Activated naive CD8-positive, alpha-beta T cell treated with anti-CD3 and anti-CD28 coated beads, Interleukin-2, amount 50 U/mL, for 24 hours (primary cell): ENCODE measurements around the gene ASF1B.
A peak's percentile ranks its signal among the peaks of the same experiment; 100 is the strongest.

ENCODE experiments used
- ATAC-seq: fragments of 150-1000 bp; cut with Tn5 transposase; one replicate; pipeline ENCODE4 v1.10.0; 2021
- DNase-seq: peaks from one replicate; pipeline ENCODE4 v3.0.0; 2021
- H3K27ac Mint-ChIP-seq: one replicate; pipeline ENCODE4 v1.8.0; 2021; ENCODE audit warnings: mild to moderate bottlenecking, mixed read lengths
- H3K27me3 Mint-ChIP-seq: one replicate; pipeline ENCODE4 v1.8.0; 2021; ENCODE audit warnings: mixed read lengths
- H3K36me3 Mint-ChIP-seq: one replicate; pipeline ENCODE4 v1.8.0; 2021; ENCODE audit warnings: low read depth, mixed read lengths
- H3K4me1 Mint-ChIP-seq: one replicate; pipeline ENCODE4 v1.8.0; 2021; ENCODE audit warnings: mixed read lengths
- H3K4me3 Mint-ChIP-seq: one replicate; pipeline ENCODE4 v1.8.0; 2021; ENCODE audit warnings: mild to moderate bottlenecking, moderate library complexity, mixed read lengths
- H3K9me3 Mint-ChIP-seq: one replicate; pipeline ENCODE4 v1.8.0; 2021; ENCODE audit warnings: mixed read lengths

The ASF1B gene

DNA sequence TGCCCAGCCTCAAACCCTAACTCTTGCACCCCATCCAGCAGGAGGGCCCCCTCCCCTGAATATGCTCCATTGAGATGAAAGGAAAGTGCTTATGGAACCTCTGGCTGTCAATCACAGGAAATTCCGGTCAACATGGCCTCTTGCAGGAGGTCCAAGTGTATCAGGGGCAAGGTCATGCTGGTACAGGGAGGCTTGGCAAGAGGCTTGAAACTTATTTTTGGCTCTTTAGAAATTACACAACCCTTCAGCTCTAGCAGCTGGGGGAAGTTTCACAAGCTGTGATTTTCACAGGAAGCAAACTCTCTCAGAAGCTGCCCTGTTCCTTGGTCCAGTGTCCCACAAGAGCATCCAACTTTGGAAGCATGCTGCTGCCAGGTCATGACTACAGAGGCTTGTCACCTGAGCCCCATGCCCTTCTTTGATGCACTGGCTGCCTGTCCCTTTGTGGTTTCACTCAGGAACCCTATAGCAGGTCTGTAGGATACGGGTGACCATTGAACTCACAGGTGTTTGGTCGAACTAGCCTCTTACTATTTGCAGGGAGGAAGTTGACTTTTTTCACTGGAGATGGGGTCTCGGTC, 8.4 kb downstream of the ASF1B start:
- no peak overlapping the region for H3K27ac Mint-ChIP-seq
- ATAC-seq (no peak), DNase-seq (no peak)
- no peaks in the 10 kb centered on the region for H3K4me1 Mint-ChIP-seq
- H3K36me3 Mint-ChIP-seq = peaks cover 35% of the 10 kb centered on the region
- H3K27me3 Mint-ChIP-seq = no peaks in the 10 kb centered on the region
- no peak overlapping the region for H3K4me3 Mint-ChIP-seq
- H3K9me3 Mint-ChIP-seq = no peaks in the 10 kb centered on the region

DNA sequence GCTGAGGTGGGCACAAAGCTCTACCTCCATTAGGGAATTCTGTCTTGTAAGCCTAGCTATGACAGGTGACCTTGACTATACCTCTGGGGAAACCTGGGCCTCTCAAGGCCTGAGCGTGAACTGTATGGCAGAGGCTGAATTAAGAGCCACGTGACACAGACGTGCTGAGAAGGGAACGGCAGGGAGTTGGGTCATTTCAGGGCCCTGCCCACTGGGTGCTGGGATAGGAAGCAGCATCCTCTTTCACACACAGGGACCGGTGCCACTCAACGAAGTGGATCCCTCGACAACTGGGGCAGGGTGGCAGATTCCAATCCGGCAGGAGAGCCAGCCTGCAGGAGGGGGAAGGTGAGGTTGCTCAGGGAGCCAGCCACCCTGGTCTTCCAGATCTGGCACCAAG, 9.2 kb downstream of the ASF1B start:
- DNase-seq = no peak
- Mint-ChIP-seq H3K36me3 (peaks cover 37% of the 10 kb centered on the region), H3K4me3 (no peak overlapping the region), H3K4me1 (no peaks in the 10 kb centered on the region), H3K27ac (no peak overlapping the region), H3K27me3 (no peaks in the 10 kb centered on the region), H3K9me3 (no peaks in the 10 kb centered on the region)
- no peak for ATAC-seq

DNA sequence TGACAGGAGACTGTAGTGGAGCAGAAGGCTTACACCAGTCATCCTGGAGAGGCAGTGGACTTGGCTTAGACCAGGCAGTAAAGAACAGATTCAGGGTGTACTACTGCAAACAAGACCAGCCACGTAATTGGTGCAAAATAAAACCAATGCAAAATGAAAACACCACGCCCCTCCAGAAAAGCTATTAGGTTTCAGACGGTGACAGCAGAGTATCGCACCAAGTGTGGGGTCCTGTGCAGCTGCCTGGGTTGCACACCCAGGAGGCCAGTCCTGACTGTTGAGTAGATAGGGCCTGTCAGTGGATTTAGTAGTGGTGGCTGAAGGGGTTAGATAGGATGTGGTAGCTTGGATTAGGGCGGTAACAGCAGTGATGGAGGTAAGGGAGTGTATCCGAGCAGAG, 13.5 kb downstream of the ASF1B start:
- no peak for ATAC-seq
- no peak for DNase-seq
- H3K9me3 Mint-ChIP-seq = no peaks in the 10 kb centered on the region
- H3K4me3 Mint-ChIP-seq = no peak overlapping the region
- no peaks in the 10 kb centered on the region for H3K27me3 Mint-ChIP-seq
- no peak overlapping the region for H3K27ac Mint-ChIP-seq
- peaks cover 27% of the 10 kb centered on the region for H3K36me3 Mint-ChIP-seq
- H3K4me1 Mint-ChIP-seq = peaks cover 10% of the 10 kb centered on the region

DNA sequence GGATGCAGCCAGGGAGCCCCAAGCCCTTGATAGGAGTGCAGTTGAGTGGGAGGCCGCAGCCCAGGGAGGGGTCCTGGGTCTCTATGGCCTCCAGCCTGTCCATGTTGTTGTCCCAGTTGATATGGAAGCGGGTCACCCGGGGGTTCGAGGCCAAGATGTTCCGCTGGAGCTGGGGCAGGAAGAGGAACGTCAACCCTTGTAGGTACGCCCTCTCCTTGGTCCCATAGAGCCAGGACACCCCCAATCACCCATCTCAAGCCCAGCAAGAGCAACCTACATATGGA, 15.9 kb downstream of the ASF1B start:
- H3K27me3 Mint-ChIP-seq = no peaks in the 10 kb centered on the region
- no peak overlapping the region for H3K27ac Mint-ChIP-seq
- H3K36me3 Mint-ChIP-seq = peaks cover 21% of the 10 kb centered on the region
- DNase-seq (no peak), ATAC-seq (no peak)
- no peak overlapping the region for H3K4me3 Mint-ChIP-seq
- peaks cover 24% of the 10 kb centered on the region for H3K4me1 Mint-ChIP-seq
- no peaks in the 10 kb centered on the region for H3K9me3 Mint-ChIP-seq

DNA sequence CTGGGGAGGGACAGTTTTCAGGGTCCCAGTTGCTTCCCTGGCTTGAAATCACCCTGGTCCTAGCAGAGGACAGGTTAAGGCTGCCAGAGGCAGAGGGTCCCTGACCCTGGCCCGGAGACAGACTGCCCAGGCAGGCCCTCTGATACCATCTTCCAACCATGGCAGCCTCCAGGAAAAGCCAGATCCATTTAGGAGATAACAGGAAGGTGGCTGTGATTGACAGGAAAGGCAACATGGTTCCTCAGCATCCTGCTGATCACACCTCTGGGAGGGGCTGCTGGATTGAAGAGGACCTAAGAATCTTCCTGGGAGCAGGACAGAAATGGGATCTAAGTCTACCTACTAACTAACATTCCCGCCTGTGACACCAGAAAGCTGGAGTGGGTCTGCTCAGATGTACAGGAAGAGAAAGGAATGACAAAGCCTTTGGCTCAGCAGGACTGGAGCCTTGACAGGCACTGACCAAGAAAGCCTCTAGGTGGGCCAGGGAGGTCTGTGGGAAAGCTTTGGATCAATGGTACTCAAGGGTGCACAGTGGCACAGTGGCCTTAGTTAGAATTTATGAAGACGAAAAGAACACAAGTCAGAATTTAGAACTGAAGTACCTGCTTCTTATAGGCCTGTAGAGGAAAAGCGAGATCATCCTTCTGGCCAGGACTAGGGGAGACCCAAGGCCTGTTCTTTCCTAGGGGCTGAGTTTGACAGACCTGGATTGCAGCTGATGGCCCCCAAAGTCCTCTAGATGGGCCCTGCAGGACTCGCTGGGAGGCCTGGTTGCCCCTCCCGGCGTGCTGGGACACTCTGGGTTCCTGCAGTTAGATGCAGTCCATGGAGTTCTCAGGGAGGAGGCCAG, 16.5 kb downstream of the ASF1B start:
- Mint-ChIP-seq H3K9me3 (no peaks in the 10 kb centered on the region), H3K4me1 (peaks cover 28% of the 10 kb centered on the region), H3K27me3 (no peaks in the 10 kb centered on the region), H3K36me3 (peaks cover 15% of the 10 kb centered on the region), H3K27ac (no peak overlapping the region), H3K4me3 (no peak overlapping the region)
- ATAC-seq (no peak), DNase-seq (no peak)

DNA sequence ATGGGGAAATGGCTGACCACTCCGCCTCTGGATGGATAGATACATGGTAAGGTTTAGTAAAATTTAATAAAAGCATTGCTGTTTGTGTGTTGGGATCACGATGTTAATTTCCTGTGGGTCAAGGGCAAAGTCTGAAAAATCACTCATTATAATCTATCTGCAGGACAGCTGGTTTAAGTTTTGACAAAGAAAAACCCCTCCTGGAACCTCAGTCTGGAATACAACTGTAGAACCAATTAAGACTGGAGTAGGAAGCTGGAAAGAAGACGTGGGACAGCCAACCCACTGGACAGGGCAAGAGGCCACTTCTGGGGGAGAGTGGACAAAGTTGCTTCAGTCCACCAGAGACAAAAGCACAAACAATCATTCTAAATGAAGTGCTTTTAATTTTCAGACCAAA, 17.2 kb downstream of the ASF1B start:
- ATAC-seq (no peak), DNase-seq (no peak)
- Mint-ChIP-seq H3K27ac (peak overlapping the region; percentile 81), H3K4me1 (peaks cover 32% of the 10 kb centered on the region), H3K4me3 (peak overlapping the region; percentile 87), H3K36me3 (peaks cover 10% of the 10 kb centered on the region), H3K9me3 (no peaks in the 10 kb centered on the region), H3K27me3 (no peaks in the 10 kb centered on the region)

DNA sequence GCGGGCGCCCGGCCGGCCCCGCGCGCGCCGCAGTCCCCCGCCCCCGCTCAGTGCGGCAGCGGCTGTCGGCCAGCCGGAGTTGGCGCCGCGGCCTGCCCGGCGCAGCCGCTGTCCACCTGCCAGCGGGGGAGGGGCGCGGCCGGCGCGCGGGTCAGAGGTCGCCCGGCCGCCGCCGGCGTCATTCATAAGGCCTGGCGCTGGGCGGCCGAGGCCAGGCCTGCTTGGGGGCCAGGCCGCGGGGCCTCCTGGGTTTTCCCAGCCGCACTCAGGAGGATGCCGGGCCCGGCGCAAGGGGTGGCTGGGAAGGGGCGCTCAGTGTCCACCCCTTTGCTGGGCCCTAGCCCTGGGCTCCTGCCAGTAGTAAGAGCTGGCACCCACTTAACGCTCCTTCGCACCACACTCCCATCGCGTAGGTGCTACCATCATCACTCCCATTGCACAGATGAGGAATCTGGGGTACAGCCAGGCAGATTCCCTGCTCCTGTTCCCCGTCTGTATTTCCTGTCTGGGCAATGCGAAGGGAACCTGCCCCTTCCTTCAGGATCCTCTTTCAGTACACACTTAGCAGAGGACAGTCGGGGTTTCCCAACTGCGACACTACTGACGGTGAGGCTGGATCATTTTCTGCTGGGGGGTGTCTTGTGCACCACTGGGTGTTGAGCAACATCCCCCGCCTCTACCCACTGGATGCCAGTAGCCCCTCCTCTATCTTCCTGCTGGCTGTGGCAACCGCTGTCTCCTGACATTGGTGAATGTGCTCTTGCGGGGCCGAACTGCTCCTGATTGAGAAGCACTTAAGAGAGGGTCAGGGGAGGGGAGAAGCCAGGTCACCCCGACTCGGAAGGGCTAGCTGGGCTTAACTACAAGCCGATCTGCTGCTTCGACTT, 18.0 kb downstream of the ASF1B start:
- Mint-ChIP-seq H3K4me3 (peak overlapping the region; percentile 87), H3K9me3 (no peaks in the 10 kb centered on the region), H3K27me3 (no peaks in the 10 kb centered on the region), H3K4me1 (peaks cover 37% of the 10 kb centered on the region), H3K36me3 (peaks cover 10% of the 10 kb centered on the region), H3K27ac (peak overlapping the region; percentile 81)
- peak; percentile 37 for DNase-seq
- ATAC-seq = peak; percentile 0

DNA sequence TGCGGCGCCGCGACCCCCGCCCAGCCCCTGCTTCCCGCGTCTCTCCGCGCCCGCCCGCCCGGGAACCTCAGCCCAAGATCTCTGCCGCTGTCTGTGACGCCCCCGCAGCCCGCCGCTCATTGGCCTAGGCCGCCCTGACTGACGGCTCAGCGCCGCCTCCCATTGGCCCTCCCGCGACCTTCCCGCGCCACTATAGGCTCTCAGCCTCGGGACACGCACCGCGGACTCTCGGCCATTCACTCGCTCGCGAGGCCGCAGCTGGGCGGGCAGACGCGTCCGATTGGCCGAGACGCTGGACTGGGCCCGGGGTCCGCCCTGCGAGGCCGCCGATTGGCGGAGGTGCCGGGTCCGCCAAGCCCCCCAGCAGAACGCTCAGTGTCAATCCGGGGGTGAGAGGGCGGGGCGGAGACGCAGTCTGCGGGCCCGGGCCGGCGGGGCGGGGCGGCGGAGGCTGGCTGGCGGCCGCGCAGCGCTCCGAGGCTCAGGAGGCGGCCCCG, 18.7 kb downstream of the ASF1B start, which contains the start of gene PRKACA:
Gene PRKACA (minus strand): TSS at position 95 of the 497 bp plus-strand sequence. CDS start 215 bp downstream, outside the sequence.
- Mint-ChIP-seq H3K36me3 (peaks cover 6% of the 10 kb centered on the region), H3K27me3 (no peaks in the 10 kb centered on the region), H3K27ac (peak within 1 kb of the TSS; percentile 81), H3K4me1 (peaks cover 39% of the 10 kb centered on the region), H3K4me3 (peak within 1 kb of the TSS; percentile 87), H3K9me3 (no peaks in the 10 kb centered on the region)
- ATAC-seq (peak; percentile 95), DNase-seq (peak; percentile 97)

DNA sequence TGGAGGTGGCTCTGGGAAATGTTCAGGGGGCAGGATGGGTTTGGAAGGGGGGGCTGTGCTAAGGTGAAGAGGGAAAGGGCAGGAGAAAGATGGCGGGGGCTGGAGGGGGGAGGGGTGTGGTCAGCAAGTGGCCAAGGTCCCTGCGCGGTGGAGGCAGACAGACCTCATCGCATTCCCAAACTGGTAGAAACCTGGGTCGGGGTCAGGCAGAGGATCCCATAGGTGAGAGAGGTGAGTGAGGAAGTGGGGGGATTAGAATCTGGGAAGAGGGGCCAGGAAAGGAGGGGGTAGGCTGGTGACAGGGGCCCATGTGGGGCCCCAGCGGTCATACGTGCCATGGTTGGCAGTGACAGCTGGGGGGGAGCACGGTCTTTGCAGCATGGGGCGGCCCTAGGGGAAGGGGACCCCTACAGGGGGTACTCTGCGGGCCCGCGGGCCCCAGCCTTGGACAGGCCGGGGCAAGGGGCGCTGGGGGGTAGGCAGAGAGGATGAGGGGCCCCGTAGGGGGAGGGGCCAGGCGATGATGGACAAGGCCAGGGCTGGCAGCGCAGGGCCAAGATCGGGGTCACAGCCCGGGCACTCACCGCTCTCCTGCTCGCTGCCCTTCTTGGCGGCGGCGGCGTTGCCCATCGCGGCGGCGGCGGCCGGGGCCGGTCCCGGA, 19.3 kb downstream of the ASF1B start:
- Mint-ChIP-seq H3K27me3 (no peaks in the 10 kb centered on the region), H3K4me1 (peaks cover 44% of the 10 kb centered on the region), H3K27ac (peak overlapping the region; percentile 48), H3K36me3 (peaks cover 2% of the 10 kb centered on the region), H3K9me3 (no peaks in the 10 kb centered on the region), H3K4me3 (peak overlapping the region; percentile 87)
- DNase-seq = peak; percentile 31
- peak; percentile 2 for ATAC-seq

DNA sequence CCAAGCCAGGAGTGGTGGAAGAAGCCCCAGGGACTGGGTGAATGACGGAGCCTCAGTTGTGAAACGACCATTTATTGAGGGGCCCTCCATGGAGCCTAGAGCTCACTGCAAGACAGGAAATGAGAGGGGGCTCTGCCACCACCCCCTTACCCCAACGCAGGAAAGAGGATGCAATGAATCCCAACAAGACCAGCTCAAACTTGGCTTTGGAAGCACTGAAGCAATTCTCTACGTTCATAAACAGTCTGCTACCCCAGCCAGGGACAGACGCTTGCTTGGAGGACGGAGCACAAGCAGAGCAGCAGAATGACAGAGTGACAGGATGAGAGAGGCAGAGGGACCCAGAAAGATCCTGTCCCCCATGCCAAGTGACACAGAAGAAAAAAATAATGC, 19.9 kb downstream of the ASF1B start:
- Mint-ChIP-seq H3K36me3 (peaks cover 2% of the 10 kb centered on the region), H3K27ac (peak overlapping the region; percentile 48), H3K27me3 (no peaks in the 10 kb centered on the region), H3K4me1 (peaks cover 48% of the 10 kb centered on the region), H3K4me3 (peak overlapping the region; percentile 87), H3K9me3 (no peaks in the 10 kb centered on the region)
- DNase-seq (no peak), ATAC-seq (no peak)

DNA sequence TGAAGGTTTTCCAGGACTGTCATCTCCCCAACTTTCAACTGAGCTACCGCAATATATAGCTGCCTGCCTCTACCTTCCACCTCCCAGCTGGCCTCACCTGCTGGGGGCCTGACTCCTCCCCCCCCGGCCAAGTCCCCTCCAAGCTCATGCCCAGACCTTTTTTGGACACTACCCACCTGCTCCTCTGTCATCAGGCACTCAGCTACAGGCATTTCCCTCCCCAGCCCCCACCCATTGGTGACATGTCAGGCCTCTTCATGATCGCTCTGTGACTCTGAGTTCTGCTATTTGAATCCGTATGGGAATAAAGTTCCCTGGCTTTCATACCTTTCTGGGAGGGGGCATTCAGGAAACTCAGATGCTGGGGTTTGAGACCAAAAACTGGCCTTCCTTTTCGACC, 20.6 kb downstream of the ASF1B start:
- ATAC-seq = no peak
- DNase-seq = no peak
- Mint-ChIP-seq H3K36me3 (peaks cover 2% of the 10 kb centered on the region), H3K9me3 (no peaks in the 10 kb centered on the region), H3K4me1 (peaks cover 48% of the 10 kb centered on the region), H3K27ac (no peak overlapping the region), H3K27me3 (no peaks in the 10 kb centered on the region), H3K4me3 (peak overlapping the region; percentile 35)

DNA sequence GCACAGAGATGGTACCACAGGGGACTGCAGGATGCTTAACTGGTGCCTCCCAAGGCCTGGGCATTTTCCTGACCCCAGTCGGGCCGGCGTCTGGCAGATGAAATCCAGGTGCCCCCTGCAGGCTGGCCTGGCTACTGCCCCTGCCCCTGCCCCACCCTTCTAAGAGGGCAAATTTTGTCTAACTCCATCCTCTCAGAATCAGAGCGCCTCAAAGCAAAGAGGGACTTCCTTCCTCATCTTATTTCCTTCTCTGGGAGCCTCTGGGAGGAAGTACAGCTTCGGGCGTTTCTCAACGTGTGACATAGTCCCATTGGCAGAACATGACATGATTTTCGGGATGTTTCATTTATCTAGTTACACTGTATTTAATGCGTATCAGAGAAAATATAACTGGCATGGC, 21.5 kb downstream of the ASF1B start:
- DNase-seq = peak; percentile 72

DNA sequence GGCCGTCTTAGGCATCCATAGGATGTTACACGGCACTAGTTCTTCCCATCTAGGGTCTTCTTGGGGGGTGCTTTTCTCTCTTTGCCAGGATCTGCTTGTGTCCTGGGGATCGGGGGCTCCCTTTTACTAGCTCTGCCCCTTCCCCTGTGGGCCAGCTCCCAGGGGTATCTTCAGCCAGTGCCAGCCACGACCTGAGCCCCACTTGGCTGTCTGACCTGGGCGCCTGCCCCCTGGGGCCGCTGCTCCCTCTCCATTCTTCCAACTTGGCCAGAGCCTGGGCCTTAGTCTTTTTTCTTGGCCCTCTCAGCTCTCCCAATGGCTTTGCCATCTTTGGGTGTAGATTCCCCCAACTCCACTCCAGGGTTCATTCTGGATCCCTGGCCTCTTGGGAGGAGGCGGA, 21.9 kb downstream of the ASF1B start:
- no peak overlapping the region for H3K4me3 Mint-ChIP-seq
- ATAC-seq = no peak
- no peaks in the 10 kb centered on the region for H3K27me3 Mint-ChIP-seq
- peaks cover 48% of the 10 kb centered on the region for H3K4me1 Mint-ChIP-seq
- no peaks in the 10 kb centered on the region for H3K9me3 Mint-ChIP-seq
- H3K27ac Mint-ChIP-seq = no peak overlapping the region
- H3K36me3 Mint-ChIP-seq = peaks cover 2% of the 10 kb centered on the region
- DNase-seq = no peak

More for the DNA sequence above, 21.5 kb downstream of the ASF1B start:
- peaks cover 48% of the 10 kb centered on the region for H3K4me1 Mint-ChIP-seq
- no peak overlapping the region for H3K27ac Mint-ChIP-seq
- H3K9me3 Mint-ChIP-seq = no peaks in the 10 kb centered on the region
- no peaks in the 10 kb centered on the region for H3K27me3 Mint-ChIP-seq
- H3K36me3 Mint-ChIP-seq = peaks cover 2% of the 10 kb centered on the region
- no peak overlapping the region for H3K4me3 Mint-ChIP-seq
- no peak for ATAC-seq

DNA sequence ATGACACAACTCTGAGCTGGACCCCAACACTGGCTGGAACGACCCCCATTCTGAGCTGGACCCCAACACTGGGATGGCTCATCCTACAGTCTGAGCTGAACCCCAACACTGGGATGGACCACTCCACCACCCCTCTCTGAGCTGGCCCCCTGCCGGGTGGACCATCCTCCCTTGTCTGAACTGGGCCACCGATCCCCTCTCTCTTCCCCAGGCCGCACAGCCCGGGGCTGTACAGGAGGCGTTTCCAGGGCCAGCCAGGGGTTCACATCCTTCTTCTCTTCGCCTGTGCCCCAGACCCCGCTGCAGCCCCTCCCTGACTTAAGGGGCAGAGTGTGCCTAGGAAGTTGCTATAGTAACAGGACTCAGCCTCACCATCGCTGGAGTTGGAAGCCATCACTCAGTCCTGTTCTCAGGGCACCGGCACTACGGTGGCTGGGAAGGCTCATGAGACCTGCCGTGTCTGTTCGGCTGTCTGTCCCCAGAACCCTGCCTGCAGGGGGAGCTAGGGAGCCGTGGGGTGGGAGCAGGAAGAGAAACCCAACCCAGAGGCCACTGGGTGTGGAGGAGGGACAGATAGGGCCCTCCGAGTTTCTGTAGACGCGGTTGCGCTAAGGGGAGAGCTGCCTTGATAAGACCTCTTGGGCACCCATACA, 22.5 kb downstream of the ASF1B start:
- DNase-seq (peak; percentile 72), ATAC-seq (no peak)
- no peak overlapping the region for H3K4me3 Mint-ChIP-seq
- peaks cover 45% of the 10 kb centered on the region for H3K4me1 Mint-ChIP-seq
- no peaks in the 10 kb centered on the region for H3K36me3 Mint-ChIP-seq
- H3K9me3 Mint-ChIP-seq = no peaks in the 10 kb centered on the region
- H3K27me3 Mint-ChIP-seq = no peaks in the 10 kb centered on the region
- no peak overlapping the region for H3K27ac Mint-ChIP-seq
